NK-92 treated with Interleukin-12 subunit alpha and Interleukin-12 subunit beta, amount 100 ng/mL, for 24 hours (cell line): ENCODE data around the gene C5AR2.
"Not testable (repeated sequence)": the region's sequence is repeated elsewhere in the genome, so short reads cannot be mapped to it uniquely, and the experiment has no call there.

Experiments
- DNase-seq: peaks from one replicate; lab custom pipeline; 2025; lab: John Stamatoyannopoulos, UW

The C5AR2 gene

DNA sequence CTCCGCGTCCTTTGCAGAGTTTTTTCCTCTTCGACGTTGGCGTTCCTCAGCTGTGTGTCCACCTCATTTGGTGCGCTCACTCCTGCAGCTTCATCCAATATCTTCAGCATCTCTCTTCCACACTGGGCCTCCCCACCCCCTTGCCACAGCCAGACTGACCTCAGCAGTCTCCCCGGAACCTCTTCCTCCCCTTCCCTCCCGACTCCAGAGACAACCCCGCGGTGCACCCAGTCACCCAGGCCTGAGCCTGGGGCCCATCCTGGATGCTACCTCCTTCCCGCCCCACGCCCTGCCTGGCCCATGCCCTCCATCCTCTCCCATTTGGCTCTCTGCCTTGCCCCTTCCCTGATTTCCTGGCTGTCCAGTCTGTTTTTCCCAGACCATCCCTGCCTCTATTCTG is 8.1 kb upstream of the C5AR2 start:
- no peak for DNase-seq

DNA sequence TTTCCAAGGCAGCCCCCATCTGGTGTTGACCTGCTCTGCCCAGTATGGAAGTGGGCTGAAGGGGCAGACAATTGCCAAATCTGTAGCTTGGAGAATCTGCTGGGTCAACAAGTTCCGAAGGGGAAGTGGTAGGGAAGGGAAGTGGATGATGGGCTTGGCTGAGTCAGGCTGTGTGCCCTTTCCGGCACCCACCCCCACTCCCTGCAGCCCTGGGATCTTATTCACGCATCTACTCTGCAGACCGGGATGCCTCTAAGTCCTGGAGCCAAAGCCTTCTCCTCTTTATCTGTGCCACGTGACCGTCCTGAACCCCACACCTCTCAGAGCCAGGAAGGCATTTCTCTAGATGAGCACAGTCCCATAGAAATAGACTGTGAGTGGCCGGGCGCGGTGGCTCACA is 7.5 kb upstream of the C5AR2 start:
- DNase-seq, result no peak

DNA sequence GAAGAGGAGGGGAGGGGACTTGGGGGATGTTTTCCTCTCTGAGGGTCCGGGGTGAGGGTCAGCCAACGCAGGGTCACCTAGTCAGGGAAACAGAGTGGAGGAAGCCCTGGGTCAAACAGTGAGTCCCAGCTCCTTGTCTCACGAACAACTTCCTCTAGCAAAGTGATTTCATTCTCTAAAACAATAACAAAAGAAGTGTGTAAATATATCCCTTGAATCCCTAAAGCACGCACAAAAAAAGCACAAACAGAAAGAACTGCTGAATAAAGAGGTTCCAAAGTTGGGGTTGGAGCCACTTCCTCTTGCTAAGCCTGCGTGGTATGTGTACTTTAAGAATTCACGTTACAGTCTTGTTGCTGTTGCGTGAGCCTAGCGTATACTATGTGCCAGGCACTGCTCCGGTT is 1.5 kb upstream of the C5AR2 start:
- no peak for DNase-seq

GRCh38 chr19:47331490-47331889 is 485 bp upstream of the C5AR2 start:
- no peak for DNase-seq

- not testable (repeated sequence) for DNase-seq
Observed at GRCh38 chr19:47336765-47337718, 5.1 kb downstream of the C5AR2 start.

GRCh38 chr19:47339196-47339880 is 7.4 kb downstream of the C5AR2 start:
- no peak for DNase-seq

- no peak for DNase-seq
Observed at GRCh38 chr19:47340477-47341208, 8.7 kb downstream of the C5AR2 start.

DNA sequence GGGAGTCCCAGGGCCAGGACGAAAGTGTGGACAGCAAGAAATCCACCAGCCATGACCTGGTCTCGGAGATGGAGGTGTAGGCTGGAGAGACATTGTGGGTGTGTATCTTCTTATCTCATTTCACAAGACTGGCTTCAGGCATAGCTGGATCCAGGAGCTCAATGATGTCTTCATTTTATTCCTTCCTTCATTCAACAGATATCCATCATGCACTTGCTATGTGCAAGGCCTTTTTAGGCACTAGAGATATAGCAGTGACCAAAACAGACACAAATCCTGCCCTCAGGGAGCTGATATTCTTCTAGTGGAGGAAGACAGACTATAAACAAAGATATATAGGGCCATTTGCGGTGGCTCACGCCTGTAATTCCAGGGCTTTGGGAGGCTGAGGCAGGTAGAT is 9.8 kb downstream of the C5AR2 start:
- DNase-seq, result no peak

DNA sequence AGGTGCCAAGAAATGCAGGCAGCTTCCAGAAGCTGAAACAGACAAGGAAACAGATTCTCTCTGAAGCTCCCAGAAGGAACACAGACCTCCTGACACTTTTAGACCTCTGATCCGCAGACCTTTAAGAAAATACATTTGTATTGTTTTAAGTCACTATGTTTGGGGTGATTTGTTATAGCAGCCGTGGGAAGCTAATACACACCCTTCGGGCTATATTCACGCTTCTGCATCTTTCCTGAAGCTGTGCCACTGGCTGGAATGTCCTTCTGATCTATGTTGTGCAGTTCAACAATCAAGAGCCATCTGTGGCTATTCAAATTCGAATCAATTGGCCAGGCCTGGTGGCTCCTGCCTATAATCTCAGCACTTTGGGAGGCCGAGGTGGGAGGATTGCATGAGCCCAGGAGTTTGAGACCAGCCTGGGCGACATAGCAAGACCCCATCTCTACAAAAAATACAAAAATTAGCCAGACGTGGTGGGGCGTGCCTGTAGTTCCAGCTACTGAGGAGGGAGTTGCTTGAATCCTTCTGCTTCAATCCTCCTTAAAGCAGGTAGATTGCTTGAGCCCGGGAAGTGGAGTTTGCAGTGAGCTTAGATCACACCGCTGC is 11.3 kb downstream of the C5AR2 start:
- no peak for DNase-seq

GRCh38 chr19:47344425-47344824 is 12.4 kb downstream of the C5AR2 start:
- no peak for DNase-seq

DNA sequence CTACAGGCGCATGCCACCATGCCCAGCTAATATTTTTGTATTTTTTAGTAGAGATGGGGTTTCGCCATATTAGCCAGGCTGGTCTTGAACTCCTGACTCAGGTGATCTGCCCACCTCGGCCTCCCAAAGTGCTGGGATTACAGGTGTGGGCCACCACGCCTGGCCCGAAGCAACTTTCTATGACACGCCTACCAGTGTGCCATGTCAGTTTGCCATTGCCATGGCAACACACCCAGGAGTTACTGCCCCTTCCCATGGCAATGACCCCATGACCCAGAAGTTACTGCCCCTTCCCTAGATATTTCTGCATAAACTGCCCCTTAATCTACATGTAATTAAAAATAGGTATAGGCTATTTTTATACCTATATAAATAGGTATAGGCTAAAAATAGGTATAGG is 14.0 kb downstream of the C5AR2 start:
- DNase-seq, result not testable (repeated sequence)

DNA sequence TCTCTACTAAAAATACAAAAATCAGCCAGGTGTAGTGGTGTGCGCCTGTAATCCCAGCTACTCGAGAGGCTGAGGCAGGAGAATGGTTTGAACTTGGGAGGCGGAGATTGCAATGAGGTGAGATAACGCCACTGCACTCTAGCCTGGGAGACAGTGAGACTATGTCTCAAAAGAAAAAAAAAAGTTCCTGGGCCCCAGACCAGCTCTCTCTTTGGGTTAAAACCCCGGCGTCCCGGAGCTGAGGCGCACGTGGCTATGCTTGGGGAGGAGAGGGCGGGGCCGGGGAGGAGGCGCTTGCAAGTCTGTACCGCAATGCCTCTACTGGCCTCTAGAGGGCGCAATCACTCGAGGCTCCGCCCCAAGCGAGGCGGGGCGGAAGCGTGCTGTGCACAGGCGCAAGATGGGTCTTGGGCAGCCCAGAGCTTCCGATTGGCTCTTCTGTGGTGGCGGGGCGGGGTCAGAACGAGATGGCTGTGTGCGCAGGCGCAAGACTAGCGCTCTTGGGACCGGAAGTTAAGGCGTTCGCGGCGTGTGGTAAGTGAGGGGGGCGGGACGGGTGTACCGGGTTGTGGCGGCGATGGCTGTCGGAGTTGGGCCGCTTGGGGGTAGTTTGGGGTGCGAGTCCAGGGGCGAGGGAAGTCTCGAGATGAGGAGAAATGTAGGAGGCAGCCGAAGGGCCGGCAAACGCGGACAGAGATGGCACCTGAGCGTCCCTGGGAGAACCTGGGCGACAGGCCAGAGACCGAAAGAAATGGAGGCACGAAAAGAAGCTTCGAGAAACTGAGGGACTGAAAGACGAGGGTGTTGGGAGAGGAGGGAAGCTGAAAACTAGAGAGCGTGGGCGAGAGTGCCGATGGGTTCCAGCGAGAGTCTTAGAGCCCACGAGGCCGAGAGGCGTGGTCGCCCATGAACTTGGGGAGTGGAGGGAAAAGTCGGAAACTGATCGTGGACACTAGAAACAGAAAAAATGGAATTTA is 17.1 kb downstream of the C5AR2 start, which contains the start of gene DHX34:
TSS of gene DHX34 (plus strand) at position 497 of the 977 bp plus-strand sequence. CDS start 3,716 bp downstream, outside the sequence.
- DNase-seq, result peak; percentile 97

DNA sequence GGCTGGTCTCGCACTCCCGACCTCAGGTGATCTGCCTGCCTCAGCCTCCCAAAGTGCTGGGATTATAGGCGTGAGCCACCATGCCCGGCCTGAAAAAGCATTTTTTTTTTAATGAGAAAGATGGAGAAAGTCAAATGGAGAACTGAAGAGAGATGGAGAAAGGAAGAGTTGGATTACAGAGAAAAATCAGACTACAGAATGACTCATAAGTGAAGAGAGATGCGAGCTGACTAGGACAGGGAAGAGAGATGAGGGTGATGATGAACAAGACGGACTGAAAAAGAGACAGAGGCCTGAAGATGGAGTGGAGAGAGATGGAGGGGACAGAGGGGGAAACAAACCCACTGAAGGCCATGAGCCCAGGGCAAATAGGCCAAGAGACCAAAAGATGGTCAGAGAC is 18.7 kb downstream of the C5AR2 start:
- no peak for DNase-seq

DNA sequence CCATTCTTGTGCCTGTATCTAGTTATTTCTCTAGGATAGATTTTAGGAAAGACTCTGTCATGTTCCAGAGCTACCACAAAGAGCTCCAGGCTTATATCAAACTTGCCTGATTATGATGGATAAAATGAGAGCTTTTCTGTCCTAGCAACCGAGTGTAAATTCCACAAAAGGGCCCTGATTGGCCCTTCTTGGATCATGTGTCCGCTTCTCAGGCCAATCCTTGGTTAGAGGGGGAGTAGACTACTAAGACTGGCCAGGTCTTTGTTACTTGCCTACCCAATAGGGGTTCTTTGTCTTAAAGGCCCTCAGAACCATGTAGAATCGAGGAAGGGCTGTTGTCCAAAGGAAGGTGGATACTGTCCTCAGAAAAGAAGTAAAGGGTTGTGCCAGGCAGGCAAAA is 19.6 kb downstream of the C5AR2 start:
- DNase-seq, result no peak

DNA sequence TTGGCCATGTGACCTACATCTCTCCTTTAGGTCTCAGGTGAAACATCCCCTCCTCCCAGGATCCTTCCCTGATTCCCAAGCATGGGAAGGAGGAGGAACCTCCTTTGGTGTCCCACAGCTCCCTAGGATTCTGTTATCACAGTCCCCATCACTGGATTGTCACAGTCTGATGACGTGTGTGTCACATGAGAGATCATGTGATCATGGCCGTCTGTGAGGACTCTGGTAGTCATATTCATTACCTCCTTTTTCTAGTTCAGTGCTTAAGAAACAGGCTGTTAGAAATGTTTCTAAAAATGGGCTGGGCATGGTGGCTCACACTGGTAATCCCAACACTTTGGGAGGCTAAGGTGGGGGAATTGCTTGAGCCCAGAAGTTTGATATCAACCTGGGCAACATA is 20.1 kb downstream of the C5AR2 start:
- DNase-seq, result no peak

GRCh38 chr19:47353307-47353712 is 21.3 kb downstream of the C5AR2 start:
- DNase-seq, result no peak

GRCh38 chr19:47356900-47357299 is 24.9 kb downstream of the C5AR2 start:
- DNase-seq, result no peak

DNA sequence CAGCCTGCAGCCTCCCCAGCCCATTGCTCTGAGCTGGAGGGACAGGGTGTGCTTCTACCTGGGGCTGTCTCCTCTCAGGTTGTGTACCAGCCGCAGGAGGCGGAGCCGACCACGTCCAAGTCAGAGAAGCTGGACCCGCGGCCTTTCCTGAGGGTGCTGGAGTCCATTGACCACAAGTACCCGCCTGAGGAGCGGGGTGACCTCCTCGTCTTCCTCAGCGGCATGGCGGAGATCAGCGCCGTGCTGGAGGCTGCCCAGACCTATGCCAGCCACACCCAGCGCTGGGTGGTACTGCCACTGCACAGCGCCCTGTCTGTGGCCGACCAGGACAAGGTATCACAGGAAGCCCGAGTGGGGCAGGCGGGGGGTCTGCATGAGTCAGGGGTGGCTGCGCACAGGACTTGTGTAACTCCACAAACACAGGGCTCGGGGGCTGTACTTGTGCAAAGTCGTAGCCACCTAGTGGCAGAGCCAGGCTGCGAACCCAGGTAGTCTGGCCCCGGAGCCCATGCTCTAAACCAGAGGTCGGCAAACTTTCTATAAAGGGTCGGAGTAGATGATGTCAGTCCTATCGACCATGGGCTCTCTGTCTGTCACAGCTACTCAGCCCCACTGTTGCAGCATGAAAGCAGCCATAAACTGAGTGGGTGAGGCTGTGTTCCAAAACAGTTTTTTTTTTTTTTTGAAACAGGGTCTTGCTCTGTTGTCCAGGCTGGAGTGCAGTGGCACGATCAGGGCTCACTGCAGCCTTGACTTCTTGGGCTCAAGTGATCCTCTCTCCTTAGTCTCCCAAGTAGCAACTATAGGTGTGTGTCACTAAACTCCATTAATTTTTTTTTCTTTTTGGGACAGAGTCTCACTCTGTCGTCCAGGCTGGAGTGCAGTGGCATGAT is 26.1 kb downstream of the C5AR2 start:
- DNase-seq, result no peak

DNA sequence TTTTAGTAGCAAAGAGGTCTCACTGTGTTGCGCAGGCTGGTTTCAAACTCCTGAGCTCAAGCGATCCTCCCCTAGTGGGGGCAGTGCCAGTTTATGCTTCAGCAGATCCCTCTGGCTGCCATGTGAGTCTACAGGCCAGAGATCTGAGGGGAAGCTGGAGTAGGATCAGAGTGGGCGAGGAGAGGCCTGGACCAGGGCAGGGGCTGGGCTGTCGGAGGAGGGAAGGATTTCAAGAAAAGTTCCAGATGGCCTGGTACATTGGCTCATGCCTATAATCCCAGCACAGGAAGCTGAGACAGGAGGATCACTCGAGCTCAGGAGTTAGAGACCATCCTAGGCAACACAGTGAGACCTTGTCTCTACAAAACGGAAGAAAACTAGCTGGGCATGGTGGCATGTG is 27.0 kb downstream of the C5AR2 start:
- DNase-seq, result no peak

DNA sequence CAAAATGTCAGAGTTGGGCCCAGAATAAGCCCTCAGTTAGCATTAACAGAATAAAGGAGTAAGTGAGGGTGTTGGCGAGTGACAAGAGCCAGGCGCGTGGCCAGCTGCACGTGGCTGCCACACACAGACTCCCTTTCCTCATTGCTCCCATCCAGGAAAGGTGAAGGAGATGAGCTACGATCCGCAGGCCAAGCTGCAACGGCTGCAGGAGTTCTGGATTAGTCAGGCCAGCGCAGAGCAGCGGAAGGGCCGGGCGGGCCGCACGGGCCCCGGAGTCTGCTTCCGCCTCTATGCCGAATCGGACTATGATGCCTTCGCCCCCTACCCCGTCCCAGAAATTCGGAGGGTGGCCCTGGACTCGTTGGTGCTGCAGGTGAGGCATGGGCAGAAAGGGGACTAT is 30.3 kb downstream of the C5AR2 start:
- DNase-seq, result no peak
